HG02970 (cell line): ENCODE results near the gene DTHD1.

Source experiments
- ATAC-seq: cut with Tn5 transposase; IDR thresholded peaks from one replicate; pipeline ENCODE4 v1.9.1; 2021; ENCODE audit warnings: mild to moderate bottlenecking, moderate library complexity, moderate number of reproducible peaks; ENCODE audit not compliant: unreplicated experiment, low FRiP score

DTHD1 gene

DNA sequence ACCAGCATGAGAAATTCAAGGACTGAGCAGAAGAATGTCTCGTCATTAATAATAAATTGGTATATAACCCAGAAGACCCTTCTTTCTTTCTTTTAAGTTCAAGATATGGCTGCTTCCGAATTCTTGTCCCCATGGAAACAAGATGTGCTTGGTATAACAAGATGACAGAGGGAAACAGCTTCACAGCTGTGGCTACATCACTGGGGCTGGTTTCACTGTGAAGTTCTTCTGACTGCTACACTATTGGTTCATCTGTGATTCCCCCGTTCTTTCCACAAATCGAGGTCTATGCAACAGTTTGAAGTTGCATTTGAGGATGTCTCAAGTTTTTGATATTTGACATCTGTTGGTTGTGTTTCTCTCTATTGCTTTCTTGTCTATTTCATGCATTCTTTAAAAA lies 12.3 kb upstream of the DTHD1 start:
- ATAC-seq, result no peak

DNA sequence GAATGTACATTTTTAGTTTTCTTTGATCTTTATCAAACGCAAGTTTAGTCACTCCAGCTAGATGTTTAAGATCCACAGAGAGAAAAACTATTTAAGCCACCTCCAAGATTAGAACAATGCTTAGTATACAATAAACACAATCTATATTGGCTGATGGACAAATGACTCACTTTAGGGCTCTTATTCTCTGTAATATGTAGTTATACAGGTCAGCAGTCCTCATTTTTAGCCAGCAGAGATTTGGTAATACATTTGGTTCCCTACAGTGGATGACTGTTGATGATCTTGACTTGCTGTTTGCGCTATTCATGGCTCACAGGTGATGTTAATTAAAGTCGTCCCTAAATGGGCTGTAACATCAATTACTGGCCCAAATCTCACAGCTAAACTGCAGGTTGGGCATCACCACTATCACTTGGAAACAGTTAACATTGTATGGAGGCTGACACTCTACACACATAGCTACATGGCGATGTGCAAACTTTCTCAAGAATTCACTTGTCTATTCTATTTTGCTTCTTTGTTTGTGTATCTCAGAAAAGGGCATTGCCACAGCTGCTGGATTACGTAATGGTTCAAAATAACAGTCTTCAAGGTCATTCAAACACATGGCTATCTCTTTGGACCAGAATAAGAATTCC lies 11.8 kb upstream of the DTHD1 start:
- no peak for ATAC-seq

DNA sequence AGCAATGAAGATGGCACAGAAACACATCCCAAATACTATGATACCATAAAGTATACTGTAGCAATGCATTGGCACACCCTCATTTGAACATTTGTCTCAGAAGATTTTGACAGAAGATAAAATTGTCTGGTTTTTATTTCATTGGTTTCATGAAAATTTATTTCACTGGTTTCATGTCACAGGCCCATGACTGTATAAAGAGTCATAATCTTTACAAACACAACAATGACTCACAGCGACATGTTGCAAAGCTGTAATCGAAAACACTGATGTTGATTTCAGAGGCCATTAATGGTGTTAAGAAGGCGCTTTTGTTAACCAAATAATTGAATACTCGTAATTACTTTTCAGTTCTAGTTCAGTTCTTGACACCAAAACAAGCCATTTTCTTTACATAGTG lies 8.1 kb upstream of the DTHD1 start:
- no peak for ATAC-seq

DNA sequence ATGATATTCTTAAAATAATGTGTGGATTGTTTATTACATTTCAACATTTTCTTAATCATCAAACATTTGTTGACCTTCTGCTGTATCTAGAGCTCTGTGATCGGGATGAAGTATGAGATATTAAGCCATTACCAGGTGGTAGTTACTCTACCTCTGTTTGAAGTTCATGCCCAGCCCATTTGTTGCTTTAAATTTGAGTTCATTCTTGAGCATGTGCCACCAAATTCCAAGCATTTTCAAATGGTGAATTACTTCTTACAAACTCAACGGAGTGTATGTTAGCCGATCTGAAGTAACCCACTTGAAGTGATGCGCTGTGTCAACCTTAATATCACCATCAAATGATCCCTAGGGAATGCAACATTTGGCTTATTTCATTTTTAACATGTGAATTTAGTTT lies 7.3 kb upstream of the DTHD1 start:
- no peak for ATAC-seq

DNA sequence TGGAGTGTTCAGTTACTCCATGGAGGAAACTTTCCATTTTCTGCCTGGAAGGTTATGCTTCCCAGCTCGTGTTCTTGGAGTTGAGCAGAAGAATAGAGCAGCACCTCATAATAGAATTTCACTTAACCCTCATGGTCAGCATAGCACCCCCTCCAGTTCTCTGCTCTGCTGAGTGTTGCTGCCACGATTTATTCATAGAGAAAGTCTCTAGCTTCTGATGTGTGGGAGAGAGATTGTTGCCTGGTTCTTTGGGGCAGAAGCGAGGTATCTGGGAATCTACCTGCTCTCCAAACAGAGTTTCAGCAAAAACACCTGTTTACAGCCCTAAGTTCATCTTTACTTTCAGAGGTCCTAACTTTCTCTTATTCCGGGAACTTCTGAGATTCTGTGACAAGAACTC lies 3.9 kb upstream of the DTHD1 start:
- ATAC-seq, result no peak

DNA sequence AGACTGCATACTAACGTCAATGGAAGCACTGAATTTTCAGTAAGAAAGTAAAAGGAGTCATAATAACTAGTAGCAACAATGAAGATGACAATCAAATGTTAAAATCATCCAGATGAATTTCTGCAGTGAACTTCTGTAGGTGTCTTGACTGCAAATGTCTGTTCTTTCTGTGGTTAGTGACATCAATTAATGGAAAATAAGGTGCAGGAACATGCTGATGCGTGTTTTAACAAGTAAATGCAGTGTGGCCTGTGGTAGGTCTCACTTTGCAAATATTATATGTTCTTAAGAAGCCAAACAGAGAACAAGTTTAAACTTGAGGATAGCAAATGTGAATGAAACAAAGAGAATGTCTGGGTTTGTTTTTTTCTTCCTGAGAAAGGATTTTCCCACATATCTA lies 2.6 kb upstream of the DTHD1 start:
- no peak for ATAC-seq

DNA sequence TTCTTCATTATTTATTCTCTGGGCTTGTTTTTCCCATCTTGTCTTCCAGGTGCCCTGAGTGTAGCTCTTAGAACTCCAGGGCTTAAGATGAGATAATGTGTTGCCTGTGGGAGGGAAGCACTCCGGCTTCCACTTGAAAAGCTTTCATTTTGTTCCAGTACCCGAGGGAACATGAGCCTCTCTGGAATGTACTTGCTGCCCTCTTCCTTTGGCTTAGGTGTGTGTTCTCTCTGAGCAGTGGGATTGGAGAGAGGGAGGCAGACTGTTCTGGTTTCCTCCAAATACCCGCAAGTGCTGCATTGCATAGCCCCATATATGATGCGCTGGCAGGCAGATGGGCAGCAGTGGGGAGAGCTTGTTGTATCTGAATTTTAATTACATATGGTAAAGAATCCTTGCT lies 861 bp upstream of the DTHD1 start:
- ATAC-seq, result no peak

DNA sequence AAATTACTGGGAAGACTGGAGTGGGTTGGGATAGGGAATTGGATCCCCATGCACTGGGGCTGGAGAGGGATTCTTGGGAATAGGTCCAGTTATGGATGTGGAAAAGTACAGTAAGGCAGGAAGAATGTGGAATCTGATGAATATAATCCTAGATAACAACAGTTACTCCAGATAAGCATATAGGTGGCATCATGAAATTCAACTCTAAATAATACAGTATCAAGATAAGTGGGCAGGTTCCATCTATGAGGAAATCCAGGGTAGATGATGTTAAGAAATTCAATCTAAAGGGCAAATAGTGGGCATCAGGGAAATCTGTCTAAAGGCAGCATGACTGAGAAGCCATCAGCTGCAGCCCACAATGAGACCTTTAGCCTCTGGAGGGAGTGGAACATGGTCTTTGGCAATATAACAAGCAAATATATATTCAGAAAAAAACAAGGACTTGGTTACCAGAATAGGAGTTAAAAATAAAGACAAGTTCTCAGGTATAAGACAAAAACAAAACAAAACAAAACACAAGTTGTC lies 1.2 kb downstream of the DTHD1 start:
- no peak for ATAC-seq

DNA sequence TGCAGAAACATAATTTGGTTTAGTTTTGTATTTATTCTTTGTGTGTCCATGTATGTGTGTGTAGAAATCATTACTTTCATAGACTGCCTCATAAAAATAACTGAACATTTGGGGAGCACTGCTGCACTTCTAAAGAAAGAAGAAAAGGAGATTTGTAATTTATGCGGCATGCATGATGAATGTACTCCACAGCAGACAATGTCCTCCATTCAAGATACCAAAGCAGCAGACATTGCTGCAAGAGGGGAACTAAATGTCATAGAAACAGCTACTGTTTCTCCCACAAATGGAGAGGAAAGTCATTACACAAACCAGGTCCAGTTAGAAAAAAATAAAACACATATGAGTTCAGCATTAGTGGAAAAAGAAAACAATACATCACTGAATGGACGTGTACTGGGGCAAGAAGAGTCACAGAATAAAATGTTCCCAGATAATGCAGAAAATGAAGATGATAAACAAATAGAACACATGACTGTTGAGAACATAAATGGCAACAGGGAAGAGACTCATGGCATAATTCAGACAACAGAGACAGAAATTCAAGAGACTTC lies 2.6 kb downstream of the DTHD1 start:
- no peak for ATAC-seq

DNA sequence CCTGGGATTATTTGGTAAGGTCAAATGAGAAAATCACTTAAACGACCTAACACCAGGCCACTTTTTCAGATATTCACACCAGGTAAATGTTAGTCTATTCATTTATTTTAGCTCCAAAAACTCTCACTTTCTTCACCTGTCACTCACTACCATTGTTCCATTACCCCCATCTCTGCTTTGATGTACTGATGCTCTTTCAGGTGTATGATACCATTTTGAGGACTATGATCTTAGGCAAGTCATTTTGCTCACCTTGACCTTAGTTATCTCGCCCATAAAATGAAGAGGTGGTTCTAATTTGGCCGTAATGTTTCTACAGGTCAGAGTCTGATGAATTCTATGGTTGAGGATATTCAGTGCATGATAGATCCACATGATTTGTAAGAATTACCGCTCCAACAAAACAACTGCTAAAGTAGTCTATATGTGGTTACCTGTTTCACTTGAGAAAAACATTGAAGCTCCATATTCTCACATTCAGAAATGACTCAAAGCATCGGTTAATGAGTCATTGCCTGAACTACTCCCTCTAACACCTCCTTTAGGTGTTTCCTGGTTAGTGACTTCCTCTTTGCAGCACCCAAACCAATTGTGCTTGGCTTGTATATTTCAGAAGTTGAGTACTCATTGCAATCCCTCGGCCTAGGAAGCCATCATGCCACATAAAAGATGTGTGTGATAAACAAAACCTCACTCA lies 4.5 kb downstream of the DTHD1 start:
- ATAC-seq, result peak; percentile 96

DNA sequence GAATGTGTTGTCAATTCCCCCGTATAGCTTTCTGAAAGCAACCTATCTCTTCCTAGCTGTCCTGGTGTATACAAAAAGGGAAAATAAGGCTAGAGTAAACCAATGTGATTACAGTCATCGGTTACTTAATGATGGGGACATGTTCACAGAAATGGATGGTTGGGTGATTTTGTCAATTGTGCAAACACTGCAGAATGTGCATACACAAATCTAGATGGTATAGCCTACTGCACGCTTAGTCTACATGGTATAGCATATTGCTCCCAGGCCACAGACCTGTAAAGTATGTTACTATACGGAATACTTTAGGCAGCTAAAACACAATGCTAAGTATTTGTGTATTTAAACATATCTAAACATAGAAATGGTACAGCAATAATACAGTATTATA lies 5.1 kb downstream of the DTHD1 start:
- peak; percentile 28 for ATAC-seq

DNA sequence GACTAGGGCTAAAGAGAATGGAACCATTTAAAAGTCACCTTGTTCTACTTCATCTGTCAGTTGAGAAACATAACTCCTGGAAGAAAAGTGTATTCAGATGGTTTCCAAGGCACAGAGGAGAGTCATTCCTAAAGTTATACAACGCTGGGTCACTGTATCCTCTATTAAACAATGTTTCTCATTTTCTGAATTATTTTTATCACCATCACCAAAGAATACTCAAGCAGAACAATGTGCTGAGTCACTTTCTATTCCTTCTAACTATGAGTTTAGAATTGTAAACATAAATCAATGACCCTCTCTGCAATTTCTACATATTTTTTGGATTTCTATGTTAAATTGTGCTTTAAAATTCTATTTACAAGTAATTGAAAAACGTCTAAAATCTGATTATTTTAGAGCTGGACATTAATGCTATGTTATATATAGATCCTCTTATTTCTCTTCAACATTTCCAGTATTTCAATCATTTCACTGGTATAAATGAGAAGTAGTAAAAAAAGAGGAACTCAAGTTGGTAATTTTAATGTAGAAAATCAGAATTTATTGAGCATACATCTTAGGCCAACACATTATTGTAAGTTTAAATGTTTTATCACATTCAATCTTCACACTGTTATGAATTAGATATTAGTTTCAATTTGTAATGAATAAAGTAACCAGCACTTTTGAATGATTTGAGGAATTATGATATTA lies 7.5 kb downstream of the DTHD1 start:
- no peak for ATAC-seq

DNA sequence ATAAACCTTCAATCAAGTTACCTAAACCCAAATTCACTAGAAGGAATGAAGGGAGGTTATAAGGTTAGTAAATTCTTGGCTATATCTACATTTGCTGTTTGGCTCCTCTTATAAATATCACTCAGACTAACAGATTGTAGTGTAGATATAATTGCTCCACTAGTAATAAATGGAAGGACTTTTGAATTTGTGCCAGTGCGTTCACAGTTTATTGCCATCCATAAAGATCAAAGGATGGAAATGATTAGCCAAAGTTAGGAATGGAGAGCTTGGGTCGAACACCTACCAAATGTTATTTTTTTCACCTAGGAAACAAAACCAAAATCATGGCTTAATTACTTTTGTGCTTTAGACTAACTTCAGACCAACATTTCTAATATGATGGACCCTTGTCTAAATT lies 9.2 kb downstream of the DTHD1 start:
- ATAC-seq, result no peak

DNA sequence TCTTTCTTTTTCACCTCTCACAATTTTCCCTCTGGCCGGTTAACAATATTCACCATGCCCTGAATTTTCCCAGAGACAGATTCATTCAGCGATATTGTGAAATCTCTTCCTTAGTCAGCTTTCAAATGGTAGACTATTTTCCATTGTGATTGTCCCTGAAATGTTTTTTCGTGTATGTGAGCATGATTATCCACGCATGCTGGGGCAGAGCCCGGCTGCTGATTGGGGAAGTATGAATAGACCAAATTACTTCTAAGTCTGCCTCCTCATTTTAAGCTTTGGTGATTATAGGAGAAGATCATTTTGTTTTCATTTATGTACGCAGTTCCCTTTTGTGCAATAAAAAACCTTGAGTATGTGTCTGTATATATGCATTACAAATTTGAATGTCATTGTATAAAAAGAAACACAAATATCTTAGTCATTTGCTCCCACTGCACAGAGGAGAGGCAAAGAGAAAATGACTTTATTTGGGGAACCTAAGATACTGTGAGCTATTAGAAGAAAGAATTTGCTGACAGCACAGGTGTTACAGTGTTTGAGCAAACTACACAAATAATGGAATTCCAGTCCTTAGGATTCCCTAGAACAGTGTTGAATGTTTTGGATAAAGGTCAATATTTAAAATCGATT lies 11.3 kb downstream of the DTHD1 start:
- no peak for ATAC-seq

DNA sequence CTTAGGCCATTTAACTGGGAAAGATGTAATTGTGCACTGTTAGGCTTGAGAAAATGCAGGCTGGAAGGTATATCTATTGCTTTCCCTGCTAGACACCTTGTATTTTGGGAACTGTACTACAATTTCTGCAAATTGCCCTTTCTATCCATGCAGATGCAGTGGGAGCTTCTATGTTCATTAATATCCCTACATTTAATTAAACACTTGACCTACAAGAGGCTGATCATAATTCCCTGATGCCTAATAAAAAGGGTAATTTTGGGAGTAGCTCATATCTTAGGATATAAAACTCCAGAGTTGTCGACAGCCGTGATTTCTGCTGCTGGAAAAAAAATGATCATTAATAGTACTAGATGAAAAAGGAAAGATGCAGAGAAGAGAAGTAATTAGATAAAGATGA lies 19.7 kb downstream of the DTHD1 start:
- no peak for ATAC-seq

DNA sequence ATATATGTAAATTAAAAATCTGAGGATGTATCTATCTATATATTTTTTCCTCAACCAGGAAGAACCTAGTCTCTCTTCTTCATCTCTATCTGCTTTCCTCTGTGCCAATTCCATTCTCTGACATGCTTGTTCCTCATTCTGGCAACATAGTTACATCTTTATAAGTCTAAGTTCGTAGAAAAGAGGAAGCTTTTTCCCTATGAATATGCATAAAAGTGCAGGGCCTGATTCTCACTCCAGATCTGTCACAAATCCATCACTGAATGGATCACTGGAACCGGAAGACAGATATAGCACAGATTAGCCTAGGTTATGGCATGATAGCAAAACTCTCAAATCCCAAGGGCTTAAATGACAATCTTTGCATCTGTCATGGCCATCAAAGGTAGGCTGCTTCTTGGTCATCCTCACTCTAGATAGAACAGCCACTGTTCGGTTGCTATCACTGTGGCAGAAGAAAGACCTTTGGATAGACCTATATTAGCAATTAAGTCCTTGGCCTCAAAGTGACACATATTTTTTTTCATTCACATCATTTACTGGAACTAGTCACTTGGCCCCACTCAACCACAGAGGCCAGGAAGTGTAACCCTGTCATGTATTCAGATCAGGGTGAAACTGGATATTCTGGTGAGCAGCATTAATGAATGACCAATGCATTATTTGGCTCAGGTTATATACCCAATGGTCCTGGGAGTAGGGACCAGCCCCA lies 22.2 kb downstream of the DTHD1 start:
- peak; percentile 78 for ATAC-seq

DNA sequence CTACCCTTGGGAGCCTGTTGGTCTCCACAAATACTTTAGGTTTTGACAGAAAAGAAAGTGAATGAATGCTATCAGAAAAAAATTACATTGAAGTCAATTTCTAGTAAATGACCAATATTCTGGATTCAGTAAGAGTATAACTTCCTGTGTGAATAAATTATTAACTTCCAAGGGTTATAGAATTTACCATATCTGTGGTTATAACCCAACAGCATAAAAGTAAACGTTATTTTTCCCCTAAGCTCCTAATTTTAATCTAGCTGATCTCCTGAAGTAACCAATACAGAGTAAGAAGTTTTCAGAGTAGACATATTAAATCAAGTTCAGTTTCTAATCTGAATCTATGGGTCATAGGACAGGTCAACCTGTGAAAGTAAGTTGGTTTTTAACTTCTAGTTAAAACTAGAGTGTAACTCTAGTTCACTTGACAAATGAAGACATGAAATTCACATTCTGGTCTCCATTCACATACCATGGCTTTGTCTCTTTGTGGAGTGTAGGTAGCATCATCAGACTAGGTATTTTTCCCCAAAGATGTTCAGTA lies 22.8 kb downstream of the DTHD1 start:
- ATAC-seq, result peak; percentile 42

DNA sequence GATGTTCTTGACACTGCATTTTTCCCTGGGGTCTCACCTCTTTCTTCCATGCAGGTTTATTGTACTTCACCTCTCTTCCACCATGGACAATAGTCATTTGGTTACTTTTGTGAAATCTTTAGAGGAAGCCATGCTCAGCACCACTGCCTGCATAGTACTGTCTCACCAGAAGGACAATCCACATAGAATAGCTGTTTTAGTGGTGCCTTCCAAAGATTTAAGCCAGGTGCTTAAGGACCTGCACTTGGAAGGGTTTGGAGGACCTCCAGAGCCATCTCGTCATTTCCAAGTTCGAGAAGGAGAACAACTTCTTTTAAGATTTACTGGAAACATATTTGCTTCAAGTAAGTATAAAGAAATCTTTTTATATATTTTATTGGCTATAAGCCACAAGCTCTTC lies 26.7 kb downstream of the DTHD1 start:
- ATAC-seq, result no peak

DNA sequence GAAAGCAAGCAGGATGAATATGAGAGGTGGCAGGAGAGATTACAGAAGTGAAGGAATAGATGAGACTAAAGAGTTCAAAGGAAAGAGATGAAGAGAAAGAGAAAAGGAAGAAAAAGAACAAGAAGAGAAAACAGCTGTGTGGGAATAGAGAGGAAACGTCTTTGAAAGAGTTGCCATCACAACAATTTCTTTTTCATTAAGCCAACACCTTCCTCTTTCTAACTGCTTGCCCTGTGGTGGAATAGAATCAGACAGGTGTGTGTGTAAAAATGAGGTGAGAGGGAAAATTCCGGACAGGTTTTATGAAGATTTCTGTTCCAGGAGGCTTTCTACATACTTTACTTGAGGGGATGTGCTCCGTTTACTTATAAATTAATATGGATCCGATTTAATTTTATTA lies 28.8 kb downstream of the DTHD1 start:
- ATAC-seq, result no peak

DNA sequence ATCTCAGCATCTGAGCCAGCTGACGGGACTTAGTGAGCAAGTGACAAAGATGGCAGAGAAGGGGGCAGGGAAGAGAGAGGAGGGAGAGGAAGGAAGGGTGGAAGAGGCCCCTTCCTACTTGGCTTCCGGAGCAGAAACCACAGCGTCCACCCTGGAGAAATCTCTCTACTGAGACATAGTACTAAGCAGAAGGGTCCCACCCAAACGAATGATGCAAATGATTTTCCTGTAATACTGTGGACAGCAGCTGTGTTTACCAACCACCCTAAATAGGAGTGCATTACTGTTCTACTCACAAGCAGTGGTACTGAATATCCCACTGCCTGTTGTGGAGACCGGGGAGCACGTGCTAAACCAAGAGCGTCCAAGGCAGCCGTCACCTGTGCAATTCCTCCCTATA lies 29.4 kb downstream of the DTHD1 start:
- ATAC-seq, result peak; percentile 62
